HG03565 (cell line): ENCODE data around the gene DTNBP1.
"Not testable (repeated sequence)": the region's sequence is repeated elsewhere in the genome, so short reads cannot be mapped to it uniquely, and the experiment has no call there.

Source experiments
- ATAC-seq: cut with Tn5 transposase; IDR thresholded peaks from one replicate; pipeline ENCODE4 v1.9.1; 2021; ENCODE audit warnings: mild to moderate bottlenecking, moderate library complexity; ENCODE audit not compliant: unreplicated experiment

The DTNBP1 gene

DNA sequence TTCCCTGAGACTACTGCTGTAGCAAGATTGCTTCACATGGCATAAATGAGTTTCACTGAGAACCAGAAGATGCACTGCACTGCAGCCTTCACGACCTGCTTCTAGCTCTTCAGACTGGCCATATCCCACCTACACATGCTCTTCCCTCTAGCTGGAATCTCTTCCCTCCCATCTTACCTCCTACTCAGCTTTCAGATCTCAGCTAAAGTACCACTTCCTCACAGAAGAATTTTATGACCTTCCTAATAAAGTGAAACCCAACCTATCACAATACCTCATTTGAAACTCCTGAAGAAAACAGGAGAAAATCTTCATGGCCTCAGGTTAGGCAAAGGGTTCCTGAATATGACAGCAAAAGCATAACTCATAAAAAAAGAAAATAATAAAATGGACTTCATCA, 99.9 kb downstream of the DTNBP1 start:
- ATAC-seq: no peak

- ATAC-seq: no peak
Measured at GRCh38 chr6:15561447-15562199, 101.2 kb downstream of the DTNBP1 start.

GRCh38 chr6:15560713-15561112, 102.1 kb downstream of the DTNBP1 start:
- ATAC-seq: no peak

GRCh38 chr6:15557174-15557573, 105.7 kb downstream of the DTNBP1 start:
- no peak for ATAC-seq

GRCh38 chr6:15556711-15557110, 106.1 kb downstream of the DTNBP1 start:
- no peak for ATAC-seq

DNA sequence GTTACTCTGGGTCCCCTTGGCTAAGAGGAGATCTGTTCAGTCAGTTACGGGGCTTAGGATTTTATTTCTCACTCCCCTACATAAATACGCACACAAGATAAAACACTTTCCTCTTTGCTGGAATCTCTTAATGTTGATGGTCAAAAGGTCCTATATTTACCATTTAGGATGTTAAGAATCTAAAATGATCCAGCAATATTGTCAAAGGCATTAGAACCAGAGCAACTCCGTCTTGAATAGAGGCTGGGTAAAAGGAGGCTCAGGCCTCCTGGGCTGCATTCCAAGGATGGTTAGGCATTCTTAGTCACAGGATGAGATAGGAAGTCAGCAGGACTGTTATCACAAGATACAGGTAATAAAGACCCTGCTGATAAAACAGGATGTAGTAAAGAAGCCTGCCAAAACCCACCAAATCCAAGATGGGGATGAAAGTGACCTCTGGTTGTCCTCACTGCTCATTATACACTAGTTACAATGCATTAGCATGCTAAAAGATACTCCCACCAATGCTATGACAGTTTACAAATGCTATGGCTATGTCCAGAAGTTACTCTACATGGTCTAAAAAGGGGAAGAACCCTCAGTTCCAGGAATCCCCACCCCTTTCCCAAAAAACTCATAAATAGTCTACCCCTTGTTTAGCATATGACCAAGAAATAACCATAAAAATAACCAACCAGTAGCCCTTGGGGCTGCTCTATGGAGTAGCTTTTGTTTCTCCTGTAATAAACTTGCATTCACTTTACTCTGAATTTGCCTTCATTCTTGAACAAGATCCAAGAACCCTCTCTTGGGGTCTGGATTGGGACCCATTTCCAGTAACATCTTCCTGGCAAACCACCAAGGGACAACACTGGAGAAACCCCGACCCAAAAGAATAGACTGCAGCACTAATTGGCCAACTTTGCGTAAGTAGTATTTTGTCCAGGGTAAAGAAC, 107.5 kb downstream of the DTNBP1 start:
- no peak for ATAC-seq

DNA sequence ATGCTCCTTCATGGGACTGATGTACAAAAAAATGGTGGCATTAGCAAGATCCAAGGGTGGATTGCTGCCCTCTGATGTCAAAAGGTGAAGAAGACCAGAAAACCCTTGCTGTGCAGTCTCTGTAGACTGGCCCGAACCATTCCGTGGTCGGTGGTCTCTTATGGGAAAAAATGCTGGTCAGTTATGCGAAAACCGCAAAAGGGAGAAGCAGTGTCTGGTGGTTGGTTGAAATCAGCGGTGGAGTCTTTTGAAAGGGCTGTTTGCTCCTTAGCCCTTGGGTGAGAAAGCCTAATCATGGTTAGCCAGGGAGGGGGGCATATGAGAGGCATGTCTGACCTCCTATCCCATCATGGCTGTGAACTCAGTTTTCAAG, 108.1 kb downstream of the DTNBP1 start:
- ATAC-seq: no peak

DNA sequence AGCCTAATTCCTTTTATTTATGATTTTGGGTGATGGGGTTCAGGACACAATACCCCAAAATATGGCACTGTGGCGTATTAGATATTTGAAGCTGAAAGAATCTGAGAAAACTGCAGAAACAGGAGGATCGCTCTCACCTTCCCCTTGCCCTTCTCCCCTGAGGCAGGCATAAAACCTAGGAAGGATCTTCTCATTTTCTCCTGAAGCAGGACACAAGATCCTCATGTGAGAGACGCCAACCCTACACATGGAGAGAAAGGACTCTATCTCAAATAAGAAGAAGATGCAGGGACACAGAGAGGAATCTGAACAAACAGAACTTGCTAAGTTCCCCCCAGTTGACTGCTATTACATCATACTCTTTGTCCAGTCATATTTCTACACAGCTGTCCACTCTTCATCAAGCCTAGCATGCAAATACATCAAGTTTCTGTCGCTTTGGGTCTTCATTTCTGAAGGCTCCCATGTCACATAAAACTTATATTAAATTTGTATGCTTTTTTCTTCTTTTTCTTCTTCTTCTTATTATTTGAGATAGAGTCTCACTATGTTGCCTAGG, 109.0 kb downstream of the DTNBP1 start:
- no peak for ATAC-seq

DNA sequence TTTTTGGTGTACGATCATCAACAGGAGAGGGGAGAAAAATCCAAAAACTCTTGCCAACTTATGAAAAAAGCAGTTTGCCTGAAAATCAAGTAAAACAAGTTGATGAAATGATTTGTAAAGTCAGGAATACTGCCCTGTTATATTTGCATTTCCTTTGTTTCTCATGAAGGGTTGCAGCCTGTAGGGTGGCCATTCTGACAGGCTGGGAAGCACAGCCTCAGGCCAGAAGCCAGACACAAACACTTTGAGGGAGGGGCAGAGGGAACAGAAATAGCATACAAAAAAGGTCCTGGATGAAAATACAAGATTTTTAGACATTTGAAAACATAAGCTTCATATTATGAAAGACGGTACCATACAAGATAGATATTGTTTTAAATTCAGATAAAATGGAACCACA, 109.8 kb downstream of the DTNBP1 start:
- no peak for ATAC-seq

GRCh38 chr6:15551798-15552197, 111.0 kb downstream of the DTNBP1 start:
- no peak for ATAC-seq

DNA sequence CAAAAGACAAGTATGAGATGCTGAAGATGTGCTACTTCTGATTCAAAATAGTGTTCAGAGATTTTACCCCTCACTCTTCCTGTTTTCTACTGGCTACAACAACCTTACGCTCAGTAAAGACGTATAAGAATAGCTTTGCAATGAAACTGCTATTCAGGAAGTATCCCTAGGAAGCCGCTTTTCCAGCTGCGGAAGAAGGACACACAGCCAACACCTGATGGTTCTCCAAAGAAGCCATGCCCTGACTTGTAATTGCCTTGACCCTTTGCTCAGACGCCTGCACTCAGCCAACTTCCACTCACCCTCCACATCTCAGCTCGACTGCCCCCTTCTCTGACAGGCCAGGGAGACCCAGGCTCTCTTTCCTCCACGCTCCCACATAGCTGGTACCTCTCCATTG, 111.6 kb downstream of the DTNBP1 start:
- no peak for ATAC-seq

GRCh38 chr6:15550546-15551123, 112.2 kb downstream of the DTNBP1 start:
- ATAC-seq: no peak

DNA sequence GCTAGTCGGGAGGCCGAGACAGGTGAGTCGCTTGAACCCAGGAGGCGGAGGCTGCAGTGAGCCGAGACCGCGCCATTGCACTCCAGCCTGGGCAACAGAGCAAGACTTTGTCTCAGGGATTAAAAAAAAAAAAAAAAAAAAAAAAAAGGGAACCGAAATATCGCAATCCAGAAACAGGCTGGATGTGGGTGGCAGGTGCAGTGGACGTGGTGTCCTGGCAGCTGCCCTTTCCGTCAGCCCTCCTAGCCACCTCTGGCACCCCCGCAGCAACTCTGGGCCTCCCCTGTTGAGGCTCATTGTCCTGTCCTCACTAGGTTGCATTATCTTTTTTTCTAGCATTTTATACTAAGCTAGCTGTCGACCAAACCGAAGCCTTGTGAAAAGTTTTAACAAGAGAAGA, 113.5 kb downstream of the DTNBP1 start:
- ATAC-seq: no peak

DNA sequence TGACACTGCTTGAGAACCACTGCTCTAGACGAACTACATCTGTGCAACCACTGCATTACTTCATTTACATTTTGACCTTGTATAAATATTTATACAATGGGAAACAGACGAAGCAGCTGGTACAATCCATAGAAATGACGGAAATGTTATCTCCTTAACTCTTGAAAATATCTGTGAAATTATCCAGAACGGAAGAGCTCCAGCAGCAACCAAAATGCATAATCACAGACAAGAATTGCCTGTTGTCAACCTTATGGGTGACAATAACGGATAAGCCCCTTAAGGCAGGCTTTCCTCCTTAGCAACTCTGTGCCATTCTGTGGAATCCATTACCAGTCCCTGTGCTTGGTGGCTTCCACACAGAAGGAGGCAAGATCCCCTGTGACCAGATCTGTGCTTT, 115.4 kb downstream of the DTNBP1 start:
- no peak for ATAC-seq

GRCh38 chr6:15546591-15546990, 116.2 kb downstream of the DTNBP1 start:
- ATAC-seq: no peak

GRCh38 chr6:15544321-15544900, 118.4 kb downstream of the DTNBP1 start:
- no peak for ATAC-seq

DNA sequence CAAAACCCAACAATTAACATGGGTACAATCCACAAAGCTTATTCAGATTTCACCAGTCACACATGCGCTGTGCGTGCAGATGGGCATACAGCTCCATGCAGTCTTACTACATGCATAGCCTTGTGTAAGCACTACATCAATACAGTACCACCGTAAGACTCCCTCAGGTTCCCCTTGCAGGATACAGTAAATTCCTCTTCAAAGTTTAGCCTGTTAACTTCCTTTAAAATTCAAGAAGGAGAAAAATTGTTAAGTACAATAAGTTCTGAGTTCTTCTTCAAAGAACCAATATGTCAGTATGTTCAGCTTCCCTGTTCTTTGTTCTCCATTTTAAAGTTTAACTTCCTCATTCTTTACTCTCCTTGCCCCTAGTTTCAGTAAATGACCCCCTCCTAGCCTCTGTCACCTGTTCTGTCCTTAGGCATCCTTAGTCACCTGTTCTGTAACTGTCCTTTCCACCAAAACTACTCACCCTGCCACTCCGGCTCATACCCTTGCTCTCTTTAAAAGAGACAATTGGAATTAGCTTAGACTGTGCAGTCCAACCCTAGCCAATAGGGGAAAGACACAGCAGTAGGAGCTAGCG, 119.4 kb downstream of the DTNBP1 start:
- not testable (repeated sequence) for ATAC-seq

GRCh38 chr6:15539722-15540270, 123.0 kb downstream of the DTNBP1 start:
- ATAC-seq: no peak

DNA sequence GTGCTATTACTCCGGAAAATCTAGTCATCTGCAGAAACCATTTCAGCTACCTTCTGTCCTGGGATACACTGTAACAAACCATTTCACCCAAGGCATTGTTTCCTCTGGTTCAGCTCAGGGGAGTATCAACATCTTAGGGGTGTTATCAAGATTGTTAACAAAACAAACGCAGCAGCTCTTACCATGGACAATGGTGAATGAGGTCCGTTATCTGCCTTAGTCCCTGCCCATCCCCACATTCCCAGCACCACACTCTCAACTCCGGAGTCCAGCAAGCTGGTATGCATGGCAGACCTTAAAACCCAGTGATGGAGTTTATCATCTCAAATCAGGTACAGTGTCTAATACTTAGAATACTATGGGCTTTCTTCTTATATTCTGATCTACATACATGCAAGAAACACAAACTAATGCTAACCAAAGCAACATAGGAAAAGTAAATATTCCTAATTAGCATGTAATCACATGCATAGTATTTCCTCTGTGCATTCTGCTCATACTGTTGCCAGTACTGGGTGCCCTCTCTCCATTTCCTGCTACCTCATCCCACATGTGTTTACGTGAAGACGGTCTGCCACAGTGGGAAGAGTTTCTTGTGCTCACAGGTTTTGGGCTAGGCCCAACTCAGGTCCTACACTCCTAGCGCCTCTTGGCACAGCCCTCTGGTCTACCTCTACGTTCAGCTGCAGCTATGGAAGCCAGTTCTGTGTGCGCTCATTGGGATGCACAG, 123.9 kb downstream of the DTNBP1 start:
- no peak for ATAC-seq

- no peak for ATAC-seq
Measured at GRCh38 chr6:15538106-15538505, 124.7 kb downstream of the DTNBP1 start.
